ENCODE results near the gene HOXB2.

Gene HOXB2

GRCh38 chr17:48549914-48550501 is 5.1 kb upstream of the HOXB2 start:
- Mint-ChIP-seq H3K36me3 (ENCODE audit: low read depth) (peaks cover 40% of the 10 kb centered on the region), H3K9me3 (no peaks in the 10 kb centered on the region), H3K4me3 (peak overlapping the region; percentile 47 to 62 (median 54)), H3K27ac (peak overlapping the region; percentile 99 to 100 (median 99)), H3K27me3 (ENCODE audit: low read depth) (no peaks in the 10 kb centered on the region), H3K4me1 (peaks cover 77% of the 10 kb centered on the region)
- no peak for TF ChIP-seq CTCF (IDR thresholded peaks at IDR 0.05; ENCODE audit: unreplicated experiment in 3 of 3)

- Mint-ChIP-seq H3K4me1 (peaks cover 78% of the 10 kb centered on the region), H3K4me3 (peak overlapping the region; percentile 59 to 76 (median 70)), H3K27ac (peak overlapping the region; percentile 99 to 100 (median 99)), H3K27me3 (ENCODE audit: low read depth) (no peaks in the 10 kb centered on the region), H3K9me3 (no peaks in the 10 kb centered on the region), H3K36me3 (ENCODE audit: low read depth) (peaks cover 40% of the 10 kb centered on the region)
- no peak for TF ChIP-seq CTCF (IDR thresholded peaks at IDR 0.05; ENCODE audit: unreplicated experiment in 3 of 3)
These were observed 4.3 kb upstream of the HOXB2 start for GRCh38 chr17:48549281-48549630.

GRCh38 chr17:48548523-48549280 is 3.8 kb upstream of the HOXB2 start:
- H3K27ac Mint-ChIP-seq = peak overlapping the region; percentile 99 to 100 (median 99)
- no peaks in the 10 kb centered on the region for H3K27me3 Mint-ChIP-seq (ENCODE audit: low read depth)
- H3K9me3 Mint-ChIP-seq = no peaks in the 10 kb centered on the region
- H3K4me1 Mint-ChIP-seq = peaks cover 77% of the 10 kb centered on the region
- H3K4me3 Mint-ChIP-seq = peak overlapping the region; percentile 70 to 97 (median 92)
- TF ChIP-seq CTCF (IDR thresholded peaks at IDR 0.05; ENCODE audit: unreplicated experiment in 3 of 3) = no peak
- peaks cover 42% of the 10 kb centered on the region for H3K36me3 Mint-ChIP-seq (ENCODE audit: low read depth)

GRCh38 chr17:48547808-48548522 is 3.1 kb upstream of the HOXB2 start:
- TF ChIP-seq CTCF (IDR thresholded peaks at IDR 0.05; ENCODE audit: unreplicated experiment in 3 of 3) = no peak
- H3K4me1 Mint-ChIP-seq = peaks cover 70% of the 10 kb centered on the region
- H3K9me3 Mint-ChIP-seq = no peaks in the 10 kb centered on the region
- peaks cover 35% of the 10 kb centered on the region for H3K36me3 Mint-ChIP-seq (ENCODE audit: low read depth)
- H3K27me3 Mint-ChIP-seq (ENCODE audit: low read depth) = no peaks in the 10 kb centered on the region
- peak overlapping the region; percentile 70 to 97 (median 92) for H3K4me3 Mint-ChIP-seq
- H3K27ac Mint-ChIP-seq = peak overlapping the region; percentile 99 to 100 (median 99)

- no peaks in the 10 kb centered on the region for H3K27me3 Mint-ChIP-seq (ENCODE audit: low read depth)
- no peaks in the 10 kb centered on the region for H3K9me3 Mint-ChIP-seq
These were observed 2.3 kb upstream of the HOXB2 start for GRCh38 chr17:48546924-48547807.

More at GRCh38 chr17:48546924-48547807, 2.3 kb upstream of the HOXB2 start:
- peaks cover 67% of the 10 kb centered on the region for H3K4me1 Mint-ChIP-seq
- peaks cover 35% of the 10 kb centered on the region for H3K36me3 Mint-ChIP-seq (ENCODE audit: low read depth)
- TF ChIP-seq CTCF (IDR thresholded peaks at IDR 0.05; ENCODE audit: unreplicated experiment in 3 of 3) = no peak
- H3K27ac Mint-ChIP-seq = peak overlapping the region; percentile 99 to 100 (median 99)
- H3K4me3 Mint-ChIP-seq = peak overlapping the region; percentile 92 to 97 (median 95)

All from nephron (organoid).